Measurements from ENCODE around the gene CCNL2. TPM values are rescaled to one million over a fixed set of nuclear protein-coding genes. Genes with fewer than 3 reads are reported as not detected.

The CCNL2 gene
- total RNA-seq, 3 donors from 2014 or later, result 123 to 172 (median 151) TPM

DNA sequence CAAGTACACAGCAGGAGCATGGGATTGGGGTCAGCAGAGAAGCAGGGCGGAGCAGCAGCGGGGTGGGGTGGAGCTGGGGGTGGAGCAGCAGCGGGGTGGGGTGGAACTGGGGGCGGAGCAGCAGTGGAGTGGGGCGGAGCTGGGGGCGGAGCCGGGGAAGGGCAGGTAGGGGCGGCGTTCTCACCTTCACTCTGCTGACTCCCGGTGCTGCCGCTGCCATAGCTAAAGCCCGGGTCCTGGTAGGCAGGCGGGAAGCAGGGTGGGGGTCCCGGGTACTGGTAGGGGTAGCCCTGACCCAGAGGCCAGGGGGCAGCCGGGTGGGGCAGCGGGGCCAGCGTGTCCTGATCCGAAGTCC lies 61.4 kb downstream of the CCNL2 start:
- no peak overlapping the region for H3K4me3 ChIP-seq
- TF ChIP-seq, protein P1, sequence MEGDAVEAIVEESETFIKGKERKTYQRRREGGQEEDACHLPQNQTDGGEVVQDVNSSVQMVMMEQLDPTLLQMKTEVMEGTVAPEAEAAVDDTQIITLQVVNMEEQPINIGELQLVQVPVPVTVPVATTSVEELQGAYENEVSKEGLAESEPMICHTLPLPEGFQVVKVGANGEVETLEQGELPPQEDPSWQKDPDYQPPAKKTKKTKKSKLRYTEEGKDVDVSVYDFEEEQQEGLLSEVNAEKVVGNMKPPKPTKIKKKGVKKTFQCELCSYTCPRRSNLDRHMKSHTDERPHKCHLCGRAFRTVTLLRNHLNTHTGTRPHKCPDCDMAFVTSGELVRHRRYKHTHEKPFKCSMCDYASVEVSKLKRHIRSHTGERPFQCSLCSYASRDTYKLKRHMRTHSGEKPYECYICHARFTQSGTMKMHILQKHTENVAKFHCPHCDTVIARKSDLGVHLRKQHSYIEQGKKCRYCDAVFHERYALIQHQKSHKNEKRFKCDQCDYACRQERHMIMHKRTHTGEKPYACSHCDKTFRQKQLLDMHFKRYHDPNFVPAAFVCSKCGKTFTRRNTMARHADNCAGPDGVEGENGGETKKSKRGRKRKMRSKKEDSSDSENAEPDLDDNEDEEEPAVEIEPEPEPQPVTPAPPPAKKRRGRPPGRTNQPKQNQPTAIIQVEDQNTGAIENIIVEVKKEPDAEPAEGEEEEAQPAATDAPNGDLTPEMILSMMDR (IDR thresholded peaks at IDR 0.05), result no peak
- ATAC-seq (peak; percentile 85), DNase-seq (peak in 2 of 3 donors; percentile 75 to 83)
- peaks cover 7% of the 10 kb centered on the region for H3K4me1 ChIP-seq (ENCODE audit: low read depth)
- H3K36me3 ChIP-seq (ENCODE audit: low read depth), result no peaks in the 10 kb centered on the region
- intact Hi-C loops (cut with DNase I, micrococcal nuclease), result no loop called here
- H3K9me3 ChIP-seq, result no peaks in the 10 kb centered on the region

DNA sequence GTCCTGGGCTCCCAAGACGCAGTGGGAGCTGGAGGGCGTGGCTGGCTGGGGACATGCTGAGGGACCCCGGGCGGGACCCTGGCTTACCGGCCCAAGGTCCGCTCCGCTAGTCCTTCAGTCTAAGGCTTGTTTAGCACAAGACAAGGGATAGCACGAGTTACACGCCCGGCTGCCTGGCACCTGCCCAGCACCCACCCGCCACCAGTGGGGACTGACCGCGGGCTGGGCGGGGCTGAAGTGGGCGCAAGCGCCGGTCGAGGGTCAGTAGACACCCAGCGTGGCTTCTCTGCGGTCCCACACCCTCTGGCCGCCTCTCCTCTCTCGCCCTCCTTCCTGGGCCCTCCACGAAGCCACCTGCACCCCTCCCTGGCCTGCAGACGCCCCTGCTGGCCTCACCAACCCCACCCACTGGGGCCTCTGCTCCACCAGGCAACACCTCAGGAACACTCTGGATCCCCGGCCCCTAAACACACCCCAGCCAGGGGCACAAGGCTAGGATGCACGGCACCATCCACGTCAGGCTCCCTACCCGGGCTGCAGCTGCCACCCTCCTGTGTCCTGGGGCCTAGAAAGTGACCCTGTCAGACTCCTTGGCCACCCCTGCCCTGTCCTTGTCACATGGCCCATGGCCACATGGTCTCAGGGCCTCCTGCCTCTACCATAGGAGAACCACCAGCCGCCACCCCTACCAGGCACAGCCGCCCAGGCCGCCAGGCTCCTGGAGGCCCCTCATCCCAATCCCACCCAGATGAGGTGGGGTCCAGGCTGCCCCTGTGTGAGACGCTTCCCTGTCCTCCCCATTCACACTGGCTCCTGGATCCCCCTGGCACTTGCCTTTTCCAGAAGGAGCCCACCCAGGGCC lies 62.0 kb downstream of the CCNL2 start:
- no peak overlapping the region for H3K4me3 ChIP-seq
- no peaks in the 10 kb centered on the region for H3K9me3 ChIP-seq
- H3K4me1 ChIP-seq (ENCODE audit: low read depth), result peaks cover 12% of the 10 kb centered on the region
- intact Hi-C loops (cut with DNase I, micrococcal nuclease), result no loop called here
- no peak for DNase-seq
- TF ChIP-seq, protein P1 (IDR thresholded peaks at IDR 0.05), result no peak
- no peak for ATAC-seq
- H3K36me3 ChIP-seq (ENCODE audit: low read depth), result no peaks in the 10 kb centered on the region

DNA sequence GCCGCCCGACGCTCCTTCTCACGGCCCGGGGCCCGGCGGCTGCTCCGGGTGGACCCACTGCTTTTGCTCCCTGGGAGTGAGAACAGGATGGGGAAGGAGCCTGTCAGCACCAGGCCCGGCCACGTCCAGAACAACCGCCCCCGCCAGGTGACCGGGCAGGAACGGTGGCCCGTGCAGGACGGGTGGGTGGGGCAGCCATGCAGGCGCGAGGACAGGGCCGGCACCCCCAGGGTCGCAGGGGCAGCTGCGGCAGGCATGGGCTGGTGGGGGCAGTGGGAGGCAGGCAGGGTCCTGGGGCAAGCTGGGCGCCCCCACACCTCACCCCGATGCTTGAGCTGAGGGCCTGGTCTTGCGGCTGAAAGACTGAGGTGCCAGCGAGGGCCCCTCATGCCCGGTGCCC lies 62.7 kb downstream of the CCNL2 start:
- H3K36me3 ChIP-seq (ENCODE audit: low read depth), result no peaks in the 10 kb centered on the region

DNA sequence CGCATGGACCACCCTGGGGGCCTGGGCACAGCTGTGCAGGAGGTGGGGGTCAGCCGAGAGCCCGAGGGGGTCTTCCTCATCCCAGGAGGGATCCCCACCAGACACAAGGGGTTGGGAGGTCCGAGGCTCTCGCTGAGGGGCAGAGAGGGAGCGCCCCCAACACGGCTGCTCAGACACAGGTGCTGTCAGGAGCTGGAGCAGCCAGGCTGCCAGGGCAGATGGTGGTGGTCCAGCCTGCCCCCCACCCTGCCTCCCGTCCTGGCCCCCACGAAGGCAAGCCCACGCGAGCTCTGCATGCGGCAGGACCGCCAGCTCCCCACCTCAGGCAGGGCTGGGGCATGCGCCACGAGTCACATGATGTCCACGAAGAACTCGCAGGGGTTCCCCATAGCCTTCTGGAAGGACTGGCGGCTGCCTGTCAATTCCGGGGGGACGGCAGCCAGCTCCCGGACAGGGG lies 63.3 kb downstream of the CCNL2 start:
- no peak for DNase-seq
- intact Hi-C loops (cut with DNase I, micrococcal nuclease), result no loop called here
- no peak for ATAC-seq
- H3K36me3 ChIP-seq (ENCODE audit: low read depth), result no peaks in the 10 kb centered on the region
- H3K4me3 ChIP-seq, result no peak overlapping the region
- H3K4me1 ChIP-seq (ENCODE audit: low read depth), result peaks cover 19% of the 10 kb centered on the region
- no peaks in the 10 kb centered on the region for H3K9me3 ChIP-seq
- TF ChIP-seq, protein P1 (IDR thresholded peaks at IDR 0.05), result no peak

More for the DNA sequence above, 62.7 kb downstream of the CCNL2 start:
- DNase-seq (no peak), ATAC-seq (no peak)
- intact Hi-C loops (cut with DNase I, micrococcal nuclease), result no loop called here
- peaks cover 15% of the 10 kb centered on the region for H3K4me1 ChIP-seq (ENCODE audit: low read depth)
- H3K9me3 ChIP-seq, result no peaks in the 10 kb centered on the region
- H3K4me3 ChIP-seq, result no peak overlapping the region
- TF ChIP-seq, protein P1 (IDR thresholded peaks at IDR 0.05), result no peak

Small RNA genes lying within 50 kb of the gene (microRNA-seq; reads per million reads assigned to microRNA genes)
- gene MIR6808, result not detected

Other genes starting within 250 kb of the CCNL2 start
- 1 to 10 TPM in 2 of 3 donors, under 1 TPM in 1; 0.32 to 4.4 (median 1.8) TPM for gene TTLL10, start 225.5 kb downstream of the CCNL2 start, total RNA-seq
- 1 to 10 TPM; 1.6 to 2.2 (median 2.2) TPM for gene TNFRSF18, start 192.7 kb downstream of the CCNL2 start, total RNA-seq
- gene TNFRSF4, start 185.2 kb downstream of the CCNL2 start, total RNA-seq, result 1 to 10 TPM in 1 of 3 donors, under 1 TPM in 2; 0.69 to 1.2 (median 0.80) TPM
- gene SDF4, start 167.3 kb downstream of the CCNL2 start, total RNA-seq, result 100 to 1,000 TPM; 169 to 257 (median 226) TPM
- 10 to 100 TPM in 1 of 3 donors, 1 to 10 TPM in 2; 7.3 to 12.5 (median 9.0) TPM for gene B3GALT6, start 167.1 kb downstream of the CCNL2 start, total RNA-seq
- 10 to 100 TPM; 21.5 to 54.0 (median 36.5) TPM for gene C1QTNF12, start 152.6 kb downstream of the CCNL2 start, total RNA-seq
- 10 to 100 TPM; 49.8 to 65.8 (median 61.1) TPM for gene UBE2J2, start 125.5 kb downstream of the CCNL2 start, total RNA-seq
- gene SCNN1D, start 118.9 kb downstream of the CCNL2 start, total RNA-seq, result 1 to 10 TPM; 3.5 to 5.4 (median 4.5) TPM
- 10 to 100 TPM; 42.1 to 76.9 (median 44.8) TPM for gene ACAP3, start 91.4 kb downstream of the CCNL2 start, total RNA-seq
- 10 to 100 TPM; 12.4 to 15.9 (median 15.4) TPM for gene PUSL1, start 90.7 kb downstream of the CCNL2 start, total RNA-seq
- gene INTS11, start 74.7 kb downstream of the CCNL2 start, total RNA-seq, result 100 to 1,000 TPM in 1 of 3 donors, 10 to 100 TPM in 2; 89.9 to 127 (median 95.5) TPM
- gene CPTP, start 74.5 kb downstream of the CCNL2 start, total RNA-seq, result 10 to 100 TPM; 41.2 to 77.9 (median 55.5) TPM
- gene TAS1R3, start 68.1 kb downstream of the CCNL2 start, total RNA-seq, result 1 to 10 TPM in 1 of 3 donors, under 1 TPM in 2; 0.57 to 1.1 (median 0.96) TPM
- gene DVL1, start 49.9 kb downstream of the CCNL2 start, total RNA-seq, result 10 to 100 TPM; 51.7 to 95.3 (median 73.1) TPM
- gene MXRA8, start 40.8 kb downstream of the CCNL2 start, total RNA-seq, result 10 to 100 TPM in 2 of 3 donors, 1 to 10 TPM in 1; 6.8 to 62.1 (median 20.8) TPM
- 100 to 1,000 TPM; 150 to 180 (median 177) TPM for gene AURKAIP1, start 24.1 kb downstream of the CCNL2 start, total RNA-seq
- 100 to 1,000 TPM in 2 of 3 donors, 10 to 100 TPM in 1; 75.7 to 106 (median 105) TPM for gene MRPL20, start 8.0 kb upstream of the CCNL2 start, total RNA-seq
- 10 to 100 TPM in 1 of 3 donors, 1 to 10 TPM in 1, under 1 TPM in 1; 0.81 to 11.3 (median 1.9) TPM for gene ANKRD65, start 21.9 kb upstream of the CCNL2 start, total RNA-seq
- 10 to 100 TPM; 38.5 to 89.4 (median 74.3) TPM for gene VWA1, start 36.4 kb upstream of the CCNL2 start, total RNA-seq
- gene ATAD3C, start 50.4 kb upstream of the CCNL2 start, total RNA-seq, result 1 to 10 TPM in 1 of 3 donors, under 1 TPM in 2; 0.35 to 1.4 (median 0.55) TPM
- gene ATAD3B, start 72.4 kb upstream of the CCNL2 start, total RNA-seq, result 10 to 100 TPM; 22.8 to 30.9 (median 25.4) TPM
- 10 to 100 TPM; 18.8 to 35.1 (median 20.8) TPM for gene ATAD3A, start 112.8 kb upstream of the CCNL2 start, total RNA-seq
- gene TMEM240, start 141.3 kb upstream of the CCNL2 start, total RNA-seq, result 10 to 100 TPM in 1 of 3 donors, 1 to 10 TPM in 1, not detected in 1; 1.5 to 12.2 TPM
- gene SSU72, start 175.5 kb upstream of the CCNL2 start, total RNA-seq, result 100 to 1,000 TPM; 117 to 123 (median 120) TPM
- 1 to 10 TPM; 1.2 to 3.2 (median 3.1) TPM for gene FNDC10, start 200.8 kb upstream of the CCNL2 start, total RNA-seq
- gene MIB2, start 216.2 kb upstream of the CCNL2 start, total RNA-seq, result 100 to 1,000 TPM in 2 of 3 donors, 10 to 100 TPM in 1; 67.8 to 118 (median 109) TPM
- gene MMP23B, start 232.8 kb upstream of the CCNL2 start, total RNA-seq, result 1 to 10 TPM; 7.2 to 8.7 (median 7.4) TPM

All from mucosa of descending colon (tissue), 3 donors.